Transverse colon (tissue), 4 donors: ENCODE data around the gene NDUFB6. TPM values are rescaled to one million over a fixed set of nuclear protein-coding genes. Genes with fewer than 3 reads are reported as not detected.

Experiments used
- DNase-seq: peaks from one replicate; pipeline ENCODE4 v3.0.0-alpha.2; 2019
- H3K27ac ChIP-seq, 4 donors: fragments of 200-600 bp; sonication (generic); 2 replicates each; pipeline ENCODE4 v1.5.1; 2016 to 2018; ENCODE audit warnings: inconsistent platforms in 4 of 4
- H3K27me3 ChIP-seq: fragments of 200-600 bp; sonication (generic); 2 replicates; pipeline ENCODE4 v1.5.1; 2017; ENCODE audit warnings: inconsistent platforms
- H3K36me3 ChIP-seq, 4 donors: fragments of 200-600 bp; sonication (generic); 2 replicates each; pipeline ENCODE4 v1.5.1; 2017 to 2019; ENCODE audit warnings: inconsistent platforms in 4 of 4
- H3K4me1 ChIP-seq, 4 donors: fragments of 200-600 bp; sonication (generic); 2 replicates each; pipeline ENCODE4 v1.5.1; 2017 to 2020; ENCODE audit warnings: inconsistent platforms in 4 of 4
- H3K4me3 ChIP-seq, 4 donors: fragments of 200-600 bp; sonication (generic); 1 replicate in 1 of 4; 2 replicates in 3 of 4; pipeline versions ENCODE4 v1.5.1 to v1.6.1; 2017 to 2019; ENCODE audit warnings: inconsistent platforms in 4 of 4
- H3K9me3 ChIP-seq, 2 donors: fragments of 200-600 bp; sonication (generic); 2 replicates each; pipeline ENCODE4 v1.5.1; 2017 to 2019; ENCODE audit warnings: inconsistent platforms in 2 of 2
- CTCF ChIP-seq, 5 experiments: fragments of 200-600 bp in 3 of 5; fragments of 450-650 bp in 2 of 5; sonication (generic) in 3 of 5; IDR thresholded peaks; 1 replicate in 2 of 5; 2 replicates in 3 of 5; pipeline ENCODE4 v1.5.1; 2016 to 2017; ENCODE audit warnings: antibody characterized with exemption in 5 of 5, inconsistent platforms in 3 of 5, mild to moderate bottlenecking in 2 of 5, moderate library complexity in 1 of 5
- EP300 ChIP-seq: sonication (generic); formaldehyde crosslinking; IDR thresholded peaks from one replicate; pipeline ENCODE4 v1.6.1; 2017; ENCODE audit warnings: antibody characterized with exemption, low read depth
- POLR2A ChIP-seq: fragments of 450-650 bp; IDR thresholded peaks from one replicate; pipeline ENCODE4 v1.6.1; 2016; ENCODE audit warnings: antibody characterized with exemption, mild to moderate bottlenecking, moderate library complexity
- POLR2AphosphoS5 ChIP-seq, 3 donors: sonication (generic); formaldehyde crosslinking; IDR thresholded peaks; one replicate each; pipeline ENCODE4 v1.6.1; 2016; ENCODE audit warnings: antibody characterized with exemption in 3 of 3
- WGBS, 2 donors: methylation state at CpG; one replicate each; pipeline ENCODE4 v1.1.5; 2018; ENCODE audit warnings: low coverage in 1 of 2; 5-methylcytosine and 5-hydroxymethylcytosine counted together
- in situ Hi-C, 4 donors: fragments of 200-750 bp; cut with MboI; loops; one replicate each; pipeline versions ENCODE4 v1.15.0 to v1.15.1; 2017; ENCODE audit warnings: low sequenced_read_pairs in 3 of 4, low pct_ligation_motif_present in 1 of 4, low pct_unique_long_range_greater_than_20kb in 1 of 4
- intact Hi-C: fragments of 100-400 bp; cut with DNase I; formaldehyde crosslinking; loops from one replicate; pipeline ENCODE4 v1.15.1; 2023; ENCODE audit warnings: low total_unique reads
- total RNA-seq, 4 donors: library from RNA; depleted of rRNA; stranded (reverse); fragments of >200 nt; gene quantifications; one replicate each; pipeline ENCODE4 v1.1.0, GENCODE V29; 2016

Gene NDUFB6
- total RNA-seq, 4 donors from 2014 or later = 10.5 to 42.7 (median 24.3) TPM

DNA sequence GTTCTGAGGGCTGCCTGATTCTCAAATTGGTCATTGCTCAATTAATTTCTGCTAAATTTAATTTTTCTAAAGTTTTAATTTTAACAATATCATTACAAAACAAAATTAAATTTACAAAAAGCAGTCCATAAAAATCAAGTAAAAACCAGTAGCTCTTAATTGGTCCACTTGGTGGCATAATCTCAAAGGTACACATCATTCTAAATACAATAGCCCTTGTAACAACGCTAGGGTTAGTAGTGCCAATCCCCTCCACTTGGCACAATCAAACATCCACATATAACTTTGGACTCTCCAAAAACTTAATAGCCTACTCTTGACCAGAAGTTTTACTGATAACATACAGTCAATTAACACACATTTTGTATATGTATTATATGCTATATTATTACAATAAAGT, 1.9 kb upstream of the NDUFB6 start:
- Histone ChIP-seq H3K27ac (no peak overlapping the region), H3K4me3 (no peak overlapping the region), H3K4me1 (peaks cover 6 to 18% (median 17%) of the 10 kb centered on the region in 4 donors), H3K9me3 (no peaks in the 10 kb centered on the region), H3K36me3 (no peaks in the 10 kb centered on the region), H3K27me3 (no peaks in the 10 kb centered on the region)
- no peak for DNase-seq
- TF ChIP-seq CTCF (IDR thresholded peaks at IDR 0.05) (no peak), POLR2AphosphoS5 (IDR thresholded peaks at IDR 0.05) (no peak), POLR2A (no peak), EP300 (no peak)
- intact Hi-C loops (no loop called here), in situ Hi-C loops (loop anchor here (5.0 to 25.0 kb wide), 4 partner anchors 190 to 387 kb away; partner anchors contain the start of gene ACO1 (in 3 of the 4))
- WGBS, 2 donors = 22 to 58% methylated on average over 1 of the region's 1 CpG

GRCh38 chr9:32573821-32574220, 862 bp upstream of the NDUFB6 start:
- no peaks in the 10 kb centered on the region for H3K36me3 ChIP-seq
- peak overlapping the region in 3 of 4 donors; percentile 93 to 96 (median 95) for H3K27ac ChIP-seq
- no peaks in the 10 kb centered on the region for H3K27me3 ChIP-seq
- no peak for DNase-seq
- no peak for TF ChIP-seq POLR2AphosphoS5 (IDR thresholded peaks at IDR 0.05)
- TF ChIP-seq EP300 = no peak
- no peak for TF ChIP-seq CTCF (IDR thresholded peaks at IDR 0.05)
- no peak for TF ChIP-seq POLR2A
- H3K4me1 ChIP-seq = peaks cover 6 to 18% (median 17%) of the 10 kb centered on the region in 4 donors
- 85 to 86% methylated on average over 7 of the region's 7 CpGs for WGBS, 2 donors
- intact Hi-C loops (loop anchor here (2.0 kb wide), 1 partner anchor 189 kb away; the partner anchor contains the start of gene ACO1), in situ Hi-C loops (loop anchor here in 1 of 4 donors (10.0 kb wide), 1 partner anchor 189 kb away; the partner anchor contains the start of gene ACO1)
- H3K4me3 ChIP-seq = peak overlapping the region in 1 of 4 donors; percentile 73
- H3K9me3 ChIP-seq = no peaks in the 10 kb centered on the region

DNA sequence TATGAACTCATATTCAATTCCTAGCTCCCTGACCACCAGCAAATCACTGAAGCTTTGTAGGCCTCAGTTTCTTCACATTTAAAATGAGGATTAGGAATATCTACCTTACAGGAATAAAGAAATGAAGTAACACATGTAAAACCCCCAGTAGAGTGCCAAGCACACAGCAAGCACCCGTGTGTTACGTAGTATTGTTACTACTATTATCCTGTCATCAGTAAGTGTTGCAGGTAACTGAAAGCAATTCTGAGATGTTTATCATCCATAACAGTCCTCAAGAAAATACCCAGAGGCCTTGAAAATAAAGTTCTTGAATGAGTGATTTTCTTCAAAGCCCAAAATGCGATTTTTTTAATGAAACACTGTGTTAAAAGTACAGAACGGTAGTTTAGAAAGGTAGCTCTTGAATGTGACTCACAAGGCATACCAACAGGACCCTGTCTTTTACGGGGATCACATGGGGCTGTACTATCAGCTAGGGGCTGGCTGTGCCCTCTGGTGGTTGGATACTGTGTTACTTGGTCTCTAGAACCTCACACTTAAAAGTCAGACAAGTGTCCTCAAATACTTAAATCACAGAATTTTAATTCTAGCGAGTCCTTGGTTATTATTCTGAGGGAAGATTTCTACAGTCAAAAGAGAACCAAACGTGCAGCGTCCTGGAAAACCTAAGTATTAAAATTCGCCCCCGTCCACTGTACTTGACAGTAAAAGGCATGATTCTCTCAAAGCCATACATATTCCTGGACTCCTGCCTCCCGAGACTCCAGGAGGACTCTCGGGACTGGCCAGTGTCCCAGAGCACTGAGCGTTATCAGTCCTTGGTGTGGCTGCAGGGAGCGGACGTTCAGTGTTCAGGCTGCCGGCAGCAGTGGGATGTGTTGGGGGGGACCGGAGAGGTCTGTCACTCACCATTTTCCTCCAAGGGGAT, 725 bp downstream of the NDUFB6 start:
- in situ Hi-C loops (loop anchor here in 1 of 4 donors (10.0 kb wide), 1 partner anchor 187 kb away; the partner anchor contains the start of gene ACO1), intact Hi-C loops (loop anchor here (2.0 kb wide), 1 partner anchor 187 kb away; the partner anchor contains the start of gene ACO1)
- peak overlapping the region; percentile 93 to 96 (median 95) for H3K27ac ChIP-seq
- TF ChIP-seq CTCF (IDR thresholded peaks at IDR 0.05) (peak; percentile 61 to 85 (median 68)), EP300 (no peak)
- peaks cover 6 to 18% (median 17%) of the 10 kb centered on the region in 4 donors for H3K4me1 ChIP-seq
- peaks cover 0 to 6% (median 3%) of the 10 kb centered on the region in 4 donors for H3K36me3 ChIP-seq
- H3K9me3 ChIP-seq = no peaks in the 10 kb centered on the region
- 1% methylated on average over 5 to 17 of the region's 17 CpGs for WGBS, 2 donors
- peak overlapping the region; percentile 61 to 93 (median 80) for H3K4me3 ChIP-seq
- H3K27me3 ChIP-seq = no peaks in the 10 kb centered on the region
- DNase-seq = peak; percentile 75

DNA sequence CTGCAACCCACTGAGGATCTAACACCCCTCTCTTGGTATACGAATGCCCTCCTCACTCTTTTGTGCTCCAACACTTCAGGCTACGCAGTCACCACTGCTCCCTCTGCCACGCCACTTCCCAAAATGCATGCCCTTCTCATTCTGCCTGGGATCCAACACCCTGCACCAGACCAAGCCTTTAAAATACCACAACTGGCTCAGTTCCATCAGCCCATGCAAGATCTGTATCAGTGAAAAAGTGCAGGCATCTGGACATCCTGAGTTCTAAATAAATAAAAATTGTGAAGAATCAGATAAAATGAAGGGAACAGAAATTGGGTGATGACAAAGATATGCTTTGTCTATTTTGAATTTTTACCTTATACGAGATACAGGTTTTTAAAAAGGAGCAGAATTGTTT, 2.7 kb downstream of the NDUFB6 start:
- H3K27ac ChIP-seq = no peak overlapping the region
- no peak overlapping the region for H3K4me3 ChIP-seq
- H3K27me3 ChIP-seq = no peaks in the 10 kb centered on the region
- no peak for DNase-seq
- H3K4me1 ChIP-seq = peaks cover 6 to 18% (median 17%) of the 10 kb centered on the region in 4 donors
- 93 to 100% methylated on average over 4 of the region's 4 CpGs for WGBS, 2 donors
- no peaks in the 10 kb centered on the region for H3K9me3 ChIP-seq
- no peak for TF ChIP-seq EP300
- no peak for TF ChIP-seq POLR2AphosphoS5 (IDR thresholded peaks at IDR 0.05)
- no peak for TF ChIP-seq CTCF (IDR thresholded peaks at IDR 0.05)
- no peak for TF ChIP-seq POLR2A
- peaks cover 0 to 16% (median 6%) of the 10 kb centered on the region in 4 donors for H3K36me3 ChIP-seq
- intact Hi-C loops (no loop called here), in situ Hi-C loops (loop anchor here in 1 of 4 donors (10.0 kb wide), 1 partner anchor 185 kb away; the partner anchor contains the start of gene ACO1)
